SH-SY5Y (cell line): ENCODE measurements around the gene MPPED1.

Experiments used
- GATA2 ChIP-seq: IDR thresholded peaks from 2 replicates; pipeline ENCODE4 v1.6.1; 2011; ENCODE audit warnings: mild to moderate bottlenecking, low read depth, low read length
- GATA3 ChIP-seq: IDR thresholded peaks from 2 replicates; pipeline ENCODE4 v1.6.1; 2011; ENCODE audit warnings: low read depth, mild to moderate bottlenecking, low read length, moderate library complexity

The MPPED1 gene, protein sequence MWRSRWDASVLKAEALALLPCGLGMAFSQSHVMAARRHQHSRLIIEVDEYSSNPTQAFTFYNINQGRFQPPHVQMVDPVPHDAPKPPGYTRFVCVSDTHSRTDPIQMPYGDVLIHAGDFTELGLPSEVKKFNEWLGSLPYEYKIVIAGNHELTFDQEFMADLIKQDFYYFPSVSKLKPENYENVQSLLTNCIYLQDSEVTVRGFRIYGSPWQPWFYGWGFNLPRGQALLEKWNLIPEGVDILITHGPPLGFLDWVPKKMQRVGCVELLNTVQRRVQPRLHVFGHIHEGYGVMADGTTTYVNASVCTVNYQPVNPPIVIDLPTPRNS

DNA sequence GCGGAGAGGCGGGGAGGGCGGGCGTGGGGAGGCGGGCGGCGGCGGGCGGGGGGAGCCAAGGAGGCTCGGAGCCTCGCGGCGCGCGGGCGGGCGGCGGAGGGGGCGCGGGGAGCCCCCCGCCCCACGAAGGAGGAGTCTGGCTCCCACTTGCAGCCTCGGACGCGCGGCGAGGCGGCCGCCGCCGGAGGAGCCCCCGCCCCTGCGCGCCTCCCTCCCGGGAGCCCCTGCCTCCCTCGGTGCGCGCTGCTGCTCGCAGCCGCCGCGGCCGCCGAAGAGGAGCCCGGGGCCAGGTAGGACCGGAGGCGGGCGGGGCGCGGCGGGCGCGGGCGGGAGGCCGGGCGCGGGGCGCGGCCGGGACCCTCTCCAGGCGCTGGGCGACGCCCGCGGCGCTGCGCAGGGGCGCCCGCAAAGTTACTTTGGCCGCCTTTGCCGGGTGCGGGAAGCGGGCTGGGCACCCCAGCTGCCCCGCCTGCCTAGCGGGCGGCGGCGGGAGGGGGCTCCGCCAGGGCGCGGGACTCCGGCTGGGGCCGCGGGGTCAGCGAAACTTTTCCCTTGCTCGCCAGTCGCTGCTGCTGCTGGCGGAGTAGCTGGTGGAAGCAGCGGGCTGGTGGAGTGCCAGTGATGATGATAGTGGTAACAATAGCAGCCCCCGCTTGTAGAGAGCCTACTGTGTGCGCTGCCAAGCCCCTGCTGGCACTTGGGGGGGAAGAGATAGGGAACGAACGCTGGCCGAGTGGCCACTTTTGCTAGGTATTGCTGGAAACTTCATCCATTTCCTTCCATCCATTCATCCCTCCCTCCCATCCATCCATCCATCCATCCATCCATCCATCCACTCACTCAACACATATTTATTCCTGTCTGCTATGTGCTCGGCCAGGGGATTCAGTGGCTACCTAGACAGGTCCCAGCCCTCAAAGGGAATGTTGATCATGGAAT, at the start of gene MPPED1:
Gene MPPED1, plus strand, starts transcription at position 146 of the 939 bp plus-strand sequence. CDS start 12,972 bp downstream, outside the sequence.
- no peak for TF ChIP-seq GATA2
- no peak for TF ChIP-seq GATA3

DNA sequence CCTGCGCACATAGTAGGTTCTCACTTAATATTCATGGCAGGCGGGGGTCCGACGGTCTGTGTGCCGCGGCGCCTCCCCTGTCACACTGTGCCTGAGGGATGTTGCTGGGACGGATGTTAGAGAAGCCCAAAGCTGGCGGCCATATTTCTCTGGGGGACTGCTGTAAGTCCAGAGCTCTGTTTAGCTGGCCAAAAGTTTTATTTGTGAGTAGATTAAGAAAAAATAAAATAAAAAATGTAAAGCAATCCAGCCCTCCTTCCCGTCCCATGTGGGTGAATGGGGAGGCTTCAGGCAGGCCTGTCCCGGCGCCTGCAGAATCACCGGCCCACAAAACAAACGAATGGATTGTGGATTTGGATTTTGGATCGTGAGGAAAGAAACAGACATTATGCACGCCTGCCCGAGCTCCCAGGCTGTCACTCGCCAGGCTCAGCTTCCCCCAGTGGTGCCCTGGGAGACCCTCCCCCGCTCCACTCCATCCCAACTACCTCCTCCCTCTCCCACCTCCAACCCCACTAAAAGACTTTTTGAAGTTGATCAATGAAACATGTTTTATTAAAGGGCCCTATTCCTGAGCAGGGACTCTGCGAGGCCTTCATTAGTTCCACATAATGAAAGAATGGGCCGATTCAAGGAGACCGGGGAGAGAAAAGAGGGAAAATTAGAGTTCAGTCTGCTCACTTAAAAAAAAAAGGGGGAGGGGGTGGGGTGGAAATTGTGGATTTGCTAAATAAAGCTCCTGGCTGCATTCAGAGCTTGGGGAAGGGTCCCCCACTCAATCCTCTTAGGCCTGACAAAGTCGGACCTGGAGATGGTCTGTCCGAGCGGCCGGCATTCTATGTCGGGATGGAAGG, 48.3 kb upstream of the MPPED1 start:
- TF ChIP-seq GATA2 (no peak), GATA3 (no peak)

DNA sequence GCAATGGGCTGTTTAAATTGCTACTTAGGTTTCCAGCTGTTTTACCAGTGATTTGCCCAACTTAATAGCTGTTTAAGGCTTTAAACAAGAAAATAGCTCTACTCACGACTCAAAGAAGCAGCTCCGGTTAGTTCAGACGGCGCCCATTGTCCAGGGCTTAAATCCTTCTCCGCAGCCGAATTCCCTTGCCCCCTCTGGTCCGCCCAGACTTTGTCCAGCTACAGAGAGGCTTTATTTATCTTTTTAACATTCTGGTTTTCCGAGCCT, 47.7 kb upstream of the MPPED1 start:
- TF ChIP-seq GATA2 (no peak), GATA3 (no peak)

GRCh38 chr22:43365715-43366440, 45.9 kb upstream of the MPPED1 start:
- TF ChIP-seq GATA3 (no peak), GATA2 (no peak)

GRCh38 chr22:43370036-43370435, 41.8 kb upstream of the MPPED1 start:
- TF ChIP-seq GATA3, result no peak
- TF ChIP-seq GATA2, result no peak

DNA sequence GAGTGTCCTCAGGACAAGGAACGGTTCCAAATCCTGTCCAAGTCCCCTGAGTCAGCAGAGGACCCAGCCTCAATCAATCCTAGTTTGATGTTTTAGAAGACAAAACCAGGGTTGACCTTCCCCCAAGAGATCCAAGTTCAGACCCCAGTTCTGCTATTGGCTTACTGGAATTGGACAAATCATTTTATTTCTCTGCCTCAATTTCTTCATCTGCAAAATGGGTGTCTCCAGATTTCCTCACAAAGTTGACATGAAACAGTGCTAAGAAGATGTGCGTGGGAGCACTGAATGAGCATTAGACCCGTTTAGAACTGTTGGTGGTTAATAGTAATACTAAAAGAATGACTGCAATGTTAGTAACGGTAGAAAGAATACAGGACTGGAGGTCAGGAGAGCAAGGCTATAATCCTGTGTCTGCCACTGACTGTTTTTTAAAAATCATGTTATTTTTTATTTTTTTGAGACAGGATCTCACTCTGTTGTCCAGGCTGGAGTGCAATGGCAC, 35.8 kb upstream of the MPPED1 start:
- no peak for TF ChIP-seq GATA2
- no peak for TF ChIP-seq GATA3

DNA sequence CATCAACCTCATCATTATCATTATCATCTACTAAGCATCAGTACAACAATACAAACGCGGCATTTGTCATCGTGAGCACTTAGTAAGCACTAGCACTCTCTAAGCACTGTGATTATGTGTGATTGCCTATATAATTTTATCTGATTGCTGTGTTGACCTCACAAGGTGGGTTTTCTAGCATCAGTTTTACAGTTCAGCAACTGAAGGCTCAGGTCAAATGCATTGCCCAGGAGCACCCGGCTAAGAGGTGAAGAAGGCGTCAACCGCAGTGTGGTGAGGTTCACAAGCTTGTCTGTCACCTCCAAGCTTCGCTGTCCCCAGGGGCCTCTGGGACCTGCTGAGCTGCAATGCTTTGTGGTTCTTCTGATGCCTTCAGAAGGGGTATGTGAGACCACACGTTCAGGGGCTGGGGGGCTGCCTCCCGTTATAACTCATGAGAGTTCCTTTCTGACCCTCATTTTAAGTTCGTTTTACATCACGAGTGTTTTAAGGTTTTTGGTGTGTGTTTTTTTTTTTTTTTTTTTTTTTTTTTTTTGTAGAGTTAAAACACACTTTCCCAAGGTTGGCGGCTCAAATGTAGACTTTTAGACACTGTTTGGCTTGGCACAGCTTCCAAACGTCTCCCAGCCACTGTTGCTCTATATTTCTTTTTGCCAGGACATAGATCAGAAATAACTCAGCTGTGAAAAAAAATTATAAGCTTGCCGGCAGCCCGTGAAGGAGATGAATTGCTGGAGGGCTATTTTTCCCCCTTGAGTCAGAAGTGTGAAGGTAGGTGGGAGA, 34.9 kb upstream of the MPPED1 start:
- TF ChIP-seq GATA2 (no peak), GATA3 (no peak)

GRCh38 chr22:43377548-43377895, 34.3 kb upstream of the MPPED1 start:
- TF ChIP-seq GATA3, result no peak
- TF ChIP-seq GATA2, result no peak

DNA sequence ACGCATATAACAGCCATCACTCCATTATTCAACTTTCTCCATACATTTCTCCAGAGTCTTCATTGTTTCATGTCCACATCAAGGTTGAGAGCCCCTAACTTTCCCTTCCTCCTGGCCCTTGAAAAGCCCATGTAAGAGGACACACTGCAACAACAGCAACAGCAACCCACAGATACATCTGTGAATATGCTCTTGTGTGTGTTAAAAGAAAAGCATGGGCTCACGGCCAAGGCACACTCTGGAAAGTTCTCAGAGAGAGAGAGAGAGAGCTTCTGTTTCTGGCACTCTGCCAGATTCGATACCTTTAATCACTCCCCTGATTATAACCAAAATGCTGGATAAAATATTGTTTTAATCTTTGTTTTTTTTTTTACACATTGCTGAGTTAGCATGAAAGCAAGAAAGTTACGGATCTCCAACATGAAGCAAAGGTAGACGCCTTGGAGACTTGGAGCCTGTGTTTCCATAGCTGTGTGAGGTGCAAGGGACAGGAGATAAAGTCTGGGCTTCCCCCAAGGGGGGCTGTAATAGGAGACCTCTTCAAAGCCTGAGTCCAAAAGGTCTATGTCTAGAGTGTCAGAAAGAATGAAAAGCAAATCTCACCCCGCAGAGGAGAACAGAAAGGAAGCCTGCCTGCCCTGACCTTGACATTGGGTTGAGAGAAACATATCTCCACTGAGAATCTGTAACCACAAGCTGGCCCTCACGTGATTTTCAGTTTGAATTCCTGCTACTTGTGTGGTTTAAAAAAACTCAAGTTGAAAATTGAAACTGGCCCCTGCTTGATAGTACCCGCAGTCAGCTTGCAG, 33.7 kb upstream of the MPPED1 start:
- TF ChIP-seq GATA3 (no peak), GATA2 (no peak)

- no peak for TF ChIP-seq GATA2
These were observed 30.1 kb upstream of the MPPED1 start for GRCh38 chr22:43381693-43382092.

DNA sequence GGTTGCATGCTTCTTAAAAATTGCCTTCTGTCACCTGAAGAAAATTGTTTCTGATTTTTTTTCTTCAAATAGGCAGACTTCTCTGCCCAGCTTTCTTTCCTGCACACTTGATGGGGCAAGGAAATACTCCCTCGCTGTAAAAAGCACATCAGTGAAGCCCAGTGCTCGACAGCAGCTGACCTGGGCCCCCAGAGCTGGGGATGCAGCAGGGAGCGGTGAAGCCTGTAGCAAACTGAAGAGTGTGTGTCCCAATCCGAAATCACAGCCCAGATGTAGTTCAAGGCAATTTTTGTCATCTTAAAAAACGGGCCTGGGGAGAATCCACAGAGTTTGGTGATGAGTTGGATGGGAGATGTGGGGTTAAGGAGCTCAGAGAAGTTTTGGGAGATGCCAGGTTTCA, 27.0 kb upstream of the MPPED1 start:
- no peak for TF ChIP-seq GATA3
- TF ChIP-seq GATA2, result no peak
